Peyer's patch (tissue), 4 donors: Measurements from ENCODE around the gene CNPY1. TPM values are rescaled to one million over a fixed set of nuclear protein-coding genes. Genes with fewer than 3 reads are reported as not detected.
"Not testable (repeated sequence)": the region's sequence is repeated elsewhere in the genome, so short reads cannot be mapped to it uniquely, and the experiment has no call there.

Source experiments
- DNase-seq, 3 donors: peaks; one replicate each; pipeline ENCODE4 v3.0.0-alpha.2; 2017 to 2019
- H3K27ac ChIP-seq, 4 donors: fragments of 200-600 bp; sonication (generic); one replicate each; pipeline ENCODE4 v1.5.1; 2016 to 2019
- H3K27me3 ChIP-seq, 2 donors: fragments of 200-600 bp; sonication (generic); one replicate each; pipeline ENCODE4 v1.5.1; 2019
- H3K36me3 ChIP-seq, 3 donors: fragments of 200-600 bp; sonication (generic); one replicate each; pipeline ENCODE4 v1.5.1; 2016 to 2019
- H3K4me1 ChIP-seq, 4 donors: fragments of 200-600 bp; sonication (generic); one replicate each; pipeline ENCODE4 v1.5.1; 2016 to 2019
- H3K4me3 ChIP-seq, 4 donors: fragments of 200-600 bp; sonication (generic); 1 replicate in 3 of 4; 2 replicates in 1 of 4; pipeline ENCODE4 v1.5.1; 2016 to 2019; ENCODE audit warnings: mild to moderate bottlenecking in 1 of 4
- H3K9me3 ChIP-seq, 4 donors: fragments of 200-600 bp; sonication (generic); one replicate each; pipeline ENCODE4 v1.5.1; 2016 to 2019; ENCODE audit warnings: mild to moderate bottlenecking in 1 of 4
- POLR2A ChIP-seq, 2 donors: fragments of 450-650 bp; IDR thresholded peaks; one replicate each; pipeline ENCODE4 v1.5.1; 2017; ENCODE audit warnings: antibody characterized with exemption in 2 of 2, mild to moderate bottlenecking in 2 of 2, moderate library complexity in 2 of 2
- total RNA-seq, 4 donors: library from RNA; depleted of rRNA; stranded (reverse); fragments of >200 nt; gene quantifications; one replicate each; pipeline ENCODE4 v1.1.0, GENCODE V29; 2016
- TF ChIP-seq, protein P1 (sequence below), 6 experiments: fragments of 450-650 bp in 4 of 6; fragments of 200-600 bp in 2 of 6; sonication (generic) in 1 of 6; IDR thresholded peaks; one replicate each; pipeline ENCODE4 v1.5.1; 2017 to 2019; ENCODE audit warnings: antibody characterized with exemption in 6 of 6, mild to moderate bottlenecking in 3 of 6, moderate library complexity in 1 of 6

CNPY1 gene
- total RNA-seq, 4 donors from 2014 or later, result 0.40 TPM; not detected in 3

DNA sequence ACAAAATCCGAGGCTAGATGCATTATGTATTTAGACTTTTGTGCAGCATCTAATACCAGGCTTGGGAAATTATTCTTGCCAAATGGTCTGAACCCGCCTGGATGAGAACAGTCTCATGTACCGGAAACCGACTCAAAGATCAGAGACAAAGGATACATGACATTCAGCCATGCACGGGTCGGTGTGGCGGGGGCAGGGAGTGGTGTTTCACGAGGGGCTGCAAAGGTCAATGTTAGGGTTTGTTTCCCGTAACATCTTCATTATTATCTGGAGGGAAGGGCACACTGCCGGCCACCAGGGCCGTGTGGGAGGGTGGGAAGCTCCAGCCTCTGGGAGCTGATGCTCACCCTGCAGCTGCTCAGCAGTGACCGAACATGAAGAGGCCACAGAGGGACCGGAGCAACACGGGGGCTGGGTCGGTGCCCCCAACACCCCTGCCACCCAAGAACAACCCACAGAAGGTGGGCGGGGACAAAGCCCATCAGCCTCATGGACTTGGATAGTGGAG lies 23.1 kb downstream of the CNPY1 start:
- TF ChIP-seq POLR2A (IDR thresholded peaks at IDR 0.05), result no peak
- TF ChIP-seq, protein P1, sequence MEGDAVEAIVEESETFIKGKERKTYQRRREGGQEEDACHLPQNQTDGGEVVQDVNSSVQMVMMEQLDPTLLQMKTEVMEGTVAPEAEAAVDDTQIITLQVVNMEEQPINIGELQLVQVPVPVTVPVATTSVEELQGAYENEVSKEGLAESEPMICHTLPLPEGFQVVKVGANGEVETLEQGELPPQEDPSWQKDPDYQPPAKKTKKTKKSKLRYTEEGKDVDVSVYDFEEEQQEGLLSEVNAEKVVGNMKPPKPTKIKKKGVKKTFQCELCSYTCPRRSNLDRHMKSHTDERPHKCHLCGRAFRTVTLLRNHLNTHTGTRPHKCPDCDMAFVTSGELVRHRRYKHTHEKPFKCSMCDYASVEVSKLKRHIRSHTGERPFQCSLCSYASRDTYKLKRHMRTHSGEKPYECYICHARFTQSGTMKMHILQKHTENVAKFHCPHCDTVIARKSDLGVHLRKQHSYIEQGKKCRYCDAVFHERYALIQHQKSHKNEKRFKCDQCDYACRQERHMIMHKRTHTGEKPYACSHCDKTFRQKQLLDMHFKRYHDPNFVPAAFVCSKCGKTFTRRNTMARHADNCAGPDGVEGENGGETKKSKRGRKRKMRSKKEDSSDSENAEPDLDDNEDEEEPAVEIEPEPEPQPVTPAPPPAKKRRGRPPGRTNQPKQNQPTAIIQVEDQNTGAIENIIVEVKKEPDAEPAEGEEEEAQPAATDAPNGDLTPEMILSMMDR (IDR thresholded peaks at IDR 0.05), result no peak
- Histone ChIP-seq H3K4me1 (no peaks in the 10 kb centered on the region), H3K27ac (no peak overlapping the region), H3K36me3 (no peaks in the 10 kb centered on the region), H3K4me3 (no peak overlapping the region), H3K9me3 (no peaks in the 10 kb centered on the region), H3K27me3 (no peaks in the 10 kb centered on the region)
- peak in 1 of 3 donors; percentile 21 for DNase-seq

DNA sequence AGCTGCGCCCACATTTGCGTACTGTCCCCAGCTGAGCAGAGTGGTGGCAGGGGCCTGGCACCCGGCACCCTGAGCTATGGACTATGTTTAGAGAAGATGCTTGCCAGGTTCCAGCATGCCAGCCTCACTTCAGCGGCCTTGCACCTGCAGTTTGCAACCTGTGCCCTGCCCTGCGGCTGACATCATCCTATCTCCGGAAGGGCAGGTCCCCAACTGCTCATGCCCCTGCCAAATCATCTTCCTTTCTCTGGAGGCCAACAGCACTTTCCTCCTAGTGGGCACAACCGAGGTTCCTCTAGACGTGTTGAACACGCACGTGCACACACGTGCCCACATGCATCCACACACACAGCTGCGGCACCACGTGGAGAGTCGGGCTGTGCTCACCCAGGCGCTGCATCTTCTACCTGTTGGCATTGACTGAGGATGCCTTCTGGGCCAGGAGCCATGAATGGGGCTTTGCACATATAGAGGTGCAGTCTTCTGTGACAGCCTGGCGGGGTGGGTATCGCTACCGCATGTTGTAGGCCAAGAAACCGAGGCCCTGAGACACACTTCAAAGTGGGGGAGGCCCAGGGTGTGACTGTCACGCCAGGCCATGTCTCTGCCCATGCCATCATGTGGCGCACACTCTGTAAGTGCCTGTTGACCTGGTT lies 24.5 kb downstream of the CNPY1 start:
- Histone ChIP-seq H3K36me3 (no peaks in the 10 kb centered on the region), H3K27ac (no peak overlapping the region), H3K9me3 (no peaks in the 10 kb centered on the region), H3K27me3 (no peaks in the 10 kb centered on the region), H3K4me3 (no peak overlapping the region), H3K4me1 (no peaks in the 10 kb centered on the region)
- DNase-seq, result peak in 1 of 3 donors; percentile 33
- TF ChIP-seq, protein P1 (IDR thresholded peaks at IDR 0.05), result no peak
- TF ChIP-seq POLR2A (IDR thresholded peaks at IDR 0.05), result no peak

DNA sequence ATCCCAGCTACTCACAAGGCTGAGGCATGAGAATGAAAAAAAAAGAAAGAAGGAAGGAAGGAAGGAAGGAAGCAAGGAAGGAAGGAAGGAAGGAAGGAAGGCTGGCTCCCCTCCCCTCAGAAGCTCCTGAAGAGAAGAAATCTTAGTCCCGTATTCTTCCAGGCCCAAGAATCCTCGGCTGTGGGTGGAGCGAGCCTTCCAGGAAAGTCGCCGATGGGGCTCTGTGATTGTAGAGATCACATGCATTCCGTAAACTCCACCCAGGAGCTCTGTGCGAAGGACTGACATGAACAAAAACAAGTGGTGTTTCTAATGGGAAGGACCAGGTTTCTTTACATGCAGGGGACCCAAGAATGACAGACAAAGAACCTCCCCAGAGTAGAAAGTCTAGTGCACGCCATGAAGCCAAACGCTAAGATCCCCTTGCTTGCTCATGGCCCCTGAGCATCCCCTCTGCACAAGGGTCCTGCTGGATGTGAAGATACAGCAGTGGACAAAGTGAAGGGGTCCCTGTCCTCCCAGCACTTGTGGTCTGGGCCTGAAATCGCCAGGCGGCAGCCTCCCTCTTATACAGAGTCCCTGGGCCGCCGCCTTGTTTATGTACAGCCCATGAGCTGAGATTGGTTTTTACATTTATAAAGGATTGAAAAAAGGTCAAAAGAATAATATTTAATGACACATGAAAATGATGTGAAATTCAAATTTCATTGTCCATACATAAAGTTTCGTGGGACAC lies 25.2 kb downstream of the CNPY1 start:
- Histone ChIP-seq H3K4me3 (no peak overlapping the region), H3K9me3 (no peaks in the 10 kb centered on the region), H3K27ac (no peak overlapping the region), H3K4me1 (no peaks in the 10 kb centered on the region), H3K27me3 (no peaks in the 10 kb centered on the region), H3K36me3 (no peaks in the 10 kb centered on the region)
- TF ChIP-seq POLR2A (IDR thresholded peaks at IDR 0.05), result no peak
- TF ChIP-seq, protein P1 (IDR thresholded peaks at IDR 0.05), result no peak
- DNase-seq, result peak in 1 of 3 donors; percentile 28

DNA sequence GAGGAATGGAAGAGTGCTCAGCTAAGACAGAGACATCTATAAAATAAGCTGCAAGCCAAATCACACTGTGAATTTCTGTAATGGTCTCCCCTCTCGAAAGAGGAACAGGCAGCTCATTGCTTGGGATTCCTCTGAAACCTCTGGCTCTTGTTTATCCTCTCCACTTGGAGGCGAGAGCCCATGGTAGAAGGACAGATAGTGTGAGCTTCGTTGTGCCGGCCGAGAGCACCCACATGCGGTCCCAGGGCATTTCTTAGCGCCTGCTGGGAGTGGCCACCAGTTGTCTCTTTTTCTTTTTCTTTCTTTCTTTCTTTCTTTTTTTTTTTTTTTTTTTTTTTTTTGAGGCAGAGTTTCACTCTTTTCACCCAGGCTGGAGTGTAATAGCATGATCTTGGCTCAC lies 26.2 kb downstream of the CNPY1 start:
- Histone ChIP-seq H3K27me3 (no peaks in the 10 kb centered on the region), H3K9me3 (no peaks in the 10 kb centered on the region), H3K36me3 (no peaks in the 10 kb centered on the region), H3K4me3 (no peak overlapping the region), H3K4me1 (no peaks in the 10 kb centered on the region), H3K27ac (no peak overlapping the region)
- TF ChIP-seq, protein P1 (IDR thresholded peaks at IDR 0.05), result no peak
- no peak for TF ChIP-seq POLR2A (IDR thresholded peaks at IDR 0.05)
- DNase-seq, result no peak

DNA sequence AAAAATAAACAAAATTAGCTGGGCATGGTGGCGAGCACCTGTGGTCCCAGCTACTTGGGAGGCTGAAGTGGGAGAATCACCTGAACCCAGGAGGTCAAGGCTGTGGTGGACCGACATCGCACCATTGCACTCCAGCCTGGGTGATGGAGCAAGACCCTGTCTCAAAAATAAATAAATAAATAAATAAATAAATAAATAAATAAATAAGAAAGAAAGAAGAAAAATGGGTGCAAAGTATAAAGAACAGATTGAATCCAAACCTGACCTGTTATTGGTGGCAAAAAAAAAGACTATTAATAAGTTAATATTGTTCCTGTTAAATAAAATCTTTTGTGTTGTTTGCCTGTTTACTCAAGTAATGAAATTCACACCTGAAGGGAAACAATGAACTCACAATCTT lies 27.0 kb downstream of the CNPY1 start:
- not testable (repeated sequence) for H3K36me3 ChIP-seq, H3K4me1 ChIP-seq, H3K9me3 ChIP-seq, H3K27ac ChIP-seq, H3K4me3 ChIP-seq, H3K27me3 ChIP-seq
- peak in 1 of 3 donors; percentile 21 for DNase-seq

DNA sequence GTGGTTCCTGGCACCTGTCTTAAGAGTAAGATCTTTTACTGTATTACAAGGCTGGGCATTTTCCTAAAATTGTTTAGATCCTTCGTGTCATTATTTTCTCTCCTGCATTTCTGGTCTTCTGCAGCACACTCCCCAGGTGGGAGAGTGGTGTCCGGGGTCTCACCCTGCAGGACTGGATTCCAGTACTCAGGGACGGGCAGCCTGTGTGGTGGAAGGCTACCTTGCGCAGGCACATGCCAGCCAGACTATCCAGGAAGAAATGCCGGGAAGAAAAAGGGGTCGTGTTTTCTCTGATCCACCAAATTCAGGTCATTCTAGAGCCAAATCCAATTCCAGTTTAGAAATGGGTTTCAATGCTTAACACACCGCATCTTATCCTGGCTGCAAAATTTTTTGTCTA lies 27.7 kb downstream of the CNPY1 start:
- TF ChIP-seq, protein P1 (IDR thresholded peaks at IDR 0.05), result no peak
- no peak for TF ChIP-seq POLR2A (IDR thresholded peaks at IDR 0.05)
- Histone ChIP-seq H3K9me3 (no peaks in the 10 kb centered on the region), H3K27me3 (no peaks in the 10 kb centered on the region), H3K36me3 (no peaks in the 10 kb centered on the region), H3K27ac (no peak overlapping the region), H3K4me1 (no peaks in the 10 kb centered on the region), H3K4me3 (no peak overlapping the region)
- no peak for DNase-seq
